Activated CD8-positive, alpha-beta T cell treated with anti-CD3 and anti-CD28 coated beads for 36 hours (primary cell): ENCODE results near the gene OR52E1. TPM values are rescaled to one million over a fixed set of nuclear protein-coding genes. Genes with fewer than 3 reads are reported as not detected.
"Not testable (repeated sequence)": the region's sequence is repeated elsewhere in the genome, so short reads cannot be mapped to it uniquely, and the experiment has no call there.

Experiments
- ATAC-seq: fragments of 200-7000 bp; cut with Tn5 transposase; one replicate; pipeline ENCODE4 v1.10.0; 2021; ENCODE audit warnings: mild to moderate bottlenecking, moderate library complexity
- CTCF ChIA-PET: fragments of 350-600 bp; sonication (Branson Sonifier 250); formaldehyde crosslinking; loops from one replicate; lab custom pipeline; 2021; ENCODE audit warnings: antibody characterized with exemption; lab: Charles Lee
- POLR2A ChIA-PET: fragments of 350-600 bp; sonication (Branson Sonifier 250); formaldehyde crosslinking; loops from one replicate; lab custom pipeline; 2021; ENCODE audit warnings: antibody characterized with exemption; lab: Charles Lee
- DNase-seq: peaks from one replicate; pipeline ENCODE4 v3.0.0-alpha.2; 2020
- H3K27ac Mint-ChIP-seq: one replicate; pipeline ENCODE4 v1.8.0; 2021; ENCODE audit warnings: mild to moderate bottlenecking, mixed read lengths
- H3K27me3 Mint-ChIP-seq: one replicate; pipeline ENCODE4 v1.8.0; 2021; ENCODE audit warnings: mixed read lengths
- H3K36me3 Mint-ChIP-seq: one replicate; pipeline ENCODE4 v1.8.0; 2021; ENCODE audit warnings: low read depth, mixed read lengths
- H3K4me1 Mint-ChIP-seq: one replicate; pipeline ENCODE4 v1.8.0; 2021; ENCODE audit warnings: low read depth, mixed read lengths
- H3K4me3 Mint-ChIP-seq: one replicate; pipeline ENCODE4 v1.8.0; 2021; ENCODE audit warnings: mild to moderate bottlenecking, moderate library complexity, mixed read lengths
- H3K9me3 Mint-ChIP-seq: one replicate; pipeline ENCODE4 v1.8.0; 2021; ENCODE audit warnings: mixed read lengths
- intact Hi-C: fragments of 100-400 bp; cut with micrococcal nuclease; formaldehyde crosslinking; loops from one replicate; pipeline ENCODE4 v1.10.0; 2022
- total RNA-seq, 2 experiments: library from RNA; stranded (reverse); gene quantifications; one replicate each; pipeline ENCODE4 v1.2.3, GENCODE V29; 2021
- TF ChIP-seq, protein P1 (sequence below): fragments of 200-600 bp; IDR thresholded peaks from one replicate; pipeline ENCODE4 v1.8.0; 2022; ENCODE audit warnings: antibody characterized with exemption, mild to moderate bottlenecking

Gene OR52E1
- total RNA-seq, 2 experiments from 2014 or later = not detected

DNA sequence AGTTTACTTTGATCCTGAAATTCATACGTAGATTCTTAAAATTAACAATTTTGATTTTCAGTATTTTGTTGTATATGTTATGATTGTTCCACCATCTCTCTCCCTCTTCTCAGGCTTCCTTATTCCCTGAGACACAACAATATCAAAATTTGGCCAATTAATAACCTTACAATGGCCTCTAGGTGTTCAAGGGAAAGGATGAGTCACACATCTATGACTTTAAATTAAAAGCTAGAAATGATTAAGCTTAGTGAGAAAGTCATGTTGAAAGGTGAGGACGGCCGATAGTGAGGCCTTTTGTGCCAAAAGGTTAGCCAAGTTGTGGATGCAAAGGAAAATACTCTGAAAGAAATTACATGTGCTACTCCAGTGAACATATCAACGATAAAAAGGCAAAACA, 28.5 kb upstream of the OR52E1 start:
- ATAC-seq (no peak), DNase-seq (no peak)
- Mint-ChIP-seq H3K4me3 (no peak overlapping the region), H3K27ac (no peak overlapping the region), H3K4me1 (no peaks in the 10 kb centered on the region), H3K9me3 (no peaks in the 10 kb centered on the region), H3K27me3 (no peaks in the 10 kb centered on the region), H3K36me3 (no peaks in the 10 kb centered on the region)
- CTCF ChIA-PET = no interaction called here
- intact Hi-C loops = no loop called here
- POLR2A ChIA-PET = no interaction called here
- TF ChIP-seq, protein P1, sequence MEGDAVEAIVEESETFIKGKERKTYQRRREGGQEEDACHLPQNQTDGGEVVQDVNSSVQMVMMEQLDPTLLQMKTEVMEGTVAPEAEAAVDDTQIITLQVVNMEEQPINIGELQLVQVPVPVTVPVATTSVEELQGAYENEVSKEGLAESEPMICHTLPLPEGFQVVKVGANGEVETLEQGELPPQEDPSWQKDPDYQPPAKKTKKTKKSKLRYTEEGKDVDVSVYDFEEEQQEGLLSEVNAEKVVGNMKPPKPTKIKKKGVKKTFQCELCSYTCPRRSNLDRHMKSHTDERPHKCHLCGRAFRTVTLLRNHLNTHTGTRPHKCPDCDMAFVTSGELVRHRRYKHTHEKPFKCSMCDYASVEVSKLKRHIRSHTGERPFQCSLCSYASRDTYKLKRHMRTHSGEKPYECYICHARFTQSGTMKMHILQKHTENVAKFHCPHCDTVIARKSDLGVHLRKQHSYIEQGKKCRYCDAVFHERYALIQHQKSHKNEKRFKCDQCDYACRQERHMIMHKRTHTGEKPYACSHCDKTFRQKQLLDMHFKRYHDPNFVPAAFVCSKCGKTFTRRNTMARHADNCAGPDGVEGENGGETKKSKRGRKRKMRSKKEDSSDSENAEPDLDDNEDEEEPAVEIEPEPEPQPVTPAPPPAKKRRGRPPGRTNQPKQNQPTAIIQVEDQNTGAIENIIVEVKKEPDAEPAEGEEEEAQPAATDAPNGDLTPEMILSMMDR = no peak

DNA sequence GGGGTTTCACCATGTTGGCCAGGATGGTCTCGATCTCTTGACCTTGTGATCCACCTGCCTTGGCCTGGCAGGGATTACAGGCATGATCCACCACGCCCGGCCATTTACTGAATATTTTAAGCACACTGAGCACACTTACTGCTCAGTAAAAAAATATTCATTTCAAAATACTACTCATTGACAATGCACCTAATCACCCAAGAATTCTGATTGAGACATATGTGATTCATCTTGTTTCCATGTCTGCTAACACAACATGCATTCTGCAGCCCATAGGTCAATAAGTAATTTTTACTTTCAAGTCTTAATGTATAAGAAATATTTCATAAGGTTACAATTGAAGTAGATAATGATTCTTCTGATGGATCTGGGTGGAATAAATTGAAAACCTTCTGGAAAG, 27.3 kb upstream of the OR52E1 start:
- no peak for ATAC-seq
- H3K27me3 Mint-ChIP-seq = no peaks in the 10 kb centered on the region
- TF ChIP-seq, protein P1 = no peak
- DNase-seq = no peak
- intact Hi-C loops = no loop called here
- H3K4me1 Mint-ChIP-seq = no peaks in the 10 kb centered on the region
- H3K4me3 Mint-ChIP-seq = no peak overlapping the region
- no peaks in the 10 kb centered on the region for H3K9me3 Mint-ChIP-seq
- no peaks in the 10 kb centered on the region for H3K36me3 Mint-ChIP-seq
- CTCF ChIA-PET = no interaction called here
- POLR2A ChIA-PET = no interaction called here
- H3K27ac Mint-ChIP-seq = no peak overlapping the region

DNA sequence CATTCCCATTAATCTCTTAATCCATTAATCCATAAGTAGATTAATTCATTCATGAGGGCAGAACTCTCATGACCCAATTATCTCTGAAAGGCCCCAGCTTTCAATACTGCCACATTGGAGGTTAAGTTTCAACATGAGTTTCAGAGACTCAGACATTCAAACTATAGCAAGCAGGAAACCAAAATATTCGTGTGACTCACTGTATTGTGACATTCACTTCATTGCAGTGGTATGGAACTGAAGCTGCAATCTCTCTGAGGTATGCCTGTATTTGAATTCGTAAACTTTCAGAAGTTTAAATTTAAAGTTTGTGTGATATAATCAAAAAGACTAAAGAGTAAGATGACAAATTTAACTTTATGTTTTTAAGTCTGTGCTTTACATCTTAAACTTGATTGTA, 26.0 kb upstream of the OR52E1 start:
- Mint-ChIP-seq H3K9me3 (no peaks in the 10 kb centered on the region), H3K27me3 (no peaks in the 10 kb centered on the region), H3K27ac (no peak overlapping the region), H3K4me3 (no peak overlapping the region), H3K36me3 (no peaks in the 10 kb centered on the region), H3K4me1 (no peaks in the 10 kb centered on the region)
- ChIA-PET CTCF (no interaction called here), POLR2A (no interaction called here)
- DNase-seq = no peak
- TF ChIP-seq, protein P1 = no peak
- intact Hi-C loops = no loop called here
- ATAC-seq = no peak

DNA sequence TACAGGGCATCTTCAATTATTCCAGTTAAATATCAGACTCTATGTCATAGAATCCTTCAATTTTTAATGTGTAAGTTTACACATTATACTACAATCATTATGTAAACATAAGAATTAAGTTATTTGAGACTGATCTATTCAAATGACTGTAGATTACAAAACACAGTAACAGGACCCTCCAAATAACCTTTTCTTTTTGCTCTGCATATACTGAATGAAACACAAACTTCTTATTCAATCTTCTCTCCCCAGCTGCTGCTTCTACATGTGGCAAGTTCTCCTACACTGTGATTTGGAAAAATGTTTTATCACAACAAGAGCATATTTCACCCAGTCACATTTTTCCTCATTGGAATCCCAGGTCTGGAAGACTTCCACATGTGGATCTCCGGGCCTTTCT, 23.1 kb upstream of the OR52E1 start, which contains the start of gene OR52J3:
Gene OR52J3 (plus strand): TSS at position 301 of the 400 bp plus-strand sequence. CDS start 0 bp downstream, at position 301.
- ChIA-PET POLR2A (no interaction called here), CTCF (no interaction called here)
- ATAC-seq = no peak
- Mint-ChIP-seq H3K9me3 (no peaks in the 10 kb centered on the region), H3K4me1 (no peaks in the 10 kb centered on the region), H3K4me3 (no peak within 1 kb of the TSS), H3K27ac (no peak within 1 kb of the TSS), H3K36me3 (no peaks in the 10 kb centered on the region), H3K27me3 (peaks cover 3% of the 10 kb centered on the region)
- intact Hi-C loops = no loop called here
- TF ChIP-seq, protein P1 = no peak
- no peak for DNase-seq

DNA sequence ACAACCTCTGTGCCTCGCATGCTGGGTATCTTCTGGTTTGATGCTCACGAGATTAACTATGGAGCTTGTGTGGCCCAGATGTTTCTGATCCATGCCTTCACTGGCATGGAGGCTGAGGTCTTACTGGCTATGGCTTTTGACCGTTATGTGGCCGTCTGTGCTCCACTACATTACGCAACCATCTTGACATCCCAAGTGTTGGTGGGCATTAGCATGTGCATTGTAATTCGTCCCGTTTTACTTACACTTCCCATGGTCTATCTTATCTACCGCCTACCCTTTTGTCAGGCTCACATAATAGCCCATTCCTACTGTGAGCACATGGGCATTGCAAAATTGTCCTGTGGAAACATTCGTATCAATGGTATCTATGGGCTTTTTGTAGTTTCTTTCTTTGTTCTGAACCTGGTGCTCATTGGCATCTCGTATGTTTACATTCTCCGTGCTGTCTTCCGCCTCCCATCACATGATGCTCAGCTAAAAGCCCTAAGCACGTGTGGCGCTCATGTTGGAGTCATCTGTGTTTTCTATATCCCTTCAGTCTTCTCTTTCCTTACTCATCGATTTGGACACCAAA, 22.5 kb upstream of the OR52E1 start:
- H3K4me1 Mint-ChIP-seq = no peaks in the 10 kb centered on the region

DNA sequence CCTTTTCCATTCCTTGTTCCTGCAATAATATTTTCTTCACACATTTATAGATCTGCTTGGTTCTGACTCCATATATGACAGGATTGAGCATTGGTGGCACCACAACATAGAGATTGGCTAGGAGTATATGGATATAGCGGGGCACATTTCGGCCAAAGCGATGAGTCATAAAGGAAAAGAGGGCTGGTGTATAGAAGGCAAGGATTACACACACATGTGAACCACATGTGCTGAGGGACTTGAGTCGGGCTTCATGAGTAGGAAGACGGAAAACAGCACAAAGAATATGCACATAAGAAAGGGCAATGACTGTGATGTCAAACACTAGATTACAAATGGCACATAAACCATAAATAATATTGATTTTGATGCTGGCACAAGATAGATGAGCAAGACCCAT, 10.7 kb upstream of the OR52E1 start:
- H3K27ac Mint-ChIP-seq, H3K4me1 Mint-ChIP-seq, POLR2A ChIA-PET, CTCF ChIA-PET, DNase-seq, intact Hi-C loops, H3K4me3 Mint-ChIP-seq, H3K27me3 Mint-ChIP-seq, H3K9me3 Mint-ChIP-seq, ATAC-seq, H3K36me3 Mint-ChIP-seq: not testable (repeated sequence)

More for the DNA sequence above, 22.5 kb upstream of the OR52E1 start:
- Mint-ChIP-seq H3K27me3 (peaks cover 3% of the 10 kb centered on the region), H3K27ac (no peak overlapping the region), H3K9me3 (no peaks in the 10 kb centered on the region), H3K36me3 (no peaks in the 10 kb centered on the region), H3K4me3 (no peak overlapping the region)
- no peak for ATAC-seq
- intact Hi-C loops = no loop called here
- ChIA-PET CTCF (no interaction called here), POLR2A (no interaction called here)
- TF ChIP-seq, protein P1 = no peak
- DNase-seq = no peak
